Posterior cingulate gyrus (tissue), 11 donors: Measurements from ENCODE around the gene MYADM.

ENCODE experiments used
- DNase-seq, 10 donors: peaks; one replicate each; pipeline versions ENCODE4 v3.0.0 to v3.0.0-alpha.2; 2020 to 2021; ENCODE audit warnings: mixed read lengths in 3 of 10
- intact Hi-C: fragments of 100-400 bp; cut with DNase I; formaldehyde crosslinking; loops from one replicate; pipeline ENCODE4 v1.15.1; 2023

MYADM gene

DNA sequence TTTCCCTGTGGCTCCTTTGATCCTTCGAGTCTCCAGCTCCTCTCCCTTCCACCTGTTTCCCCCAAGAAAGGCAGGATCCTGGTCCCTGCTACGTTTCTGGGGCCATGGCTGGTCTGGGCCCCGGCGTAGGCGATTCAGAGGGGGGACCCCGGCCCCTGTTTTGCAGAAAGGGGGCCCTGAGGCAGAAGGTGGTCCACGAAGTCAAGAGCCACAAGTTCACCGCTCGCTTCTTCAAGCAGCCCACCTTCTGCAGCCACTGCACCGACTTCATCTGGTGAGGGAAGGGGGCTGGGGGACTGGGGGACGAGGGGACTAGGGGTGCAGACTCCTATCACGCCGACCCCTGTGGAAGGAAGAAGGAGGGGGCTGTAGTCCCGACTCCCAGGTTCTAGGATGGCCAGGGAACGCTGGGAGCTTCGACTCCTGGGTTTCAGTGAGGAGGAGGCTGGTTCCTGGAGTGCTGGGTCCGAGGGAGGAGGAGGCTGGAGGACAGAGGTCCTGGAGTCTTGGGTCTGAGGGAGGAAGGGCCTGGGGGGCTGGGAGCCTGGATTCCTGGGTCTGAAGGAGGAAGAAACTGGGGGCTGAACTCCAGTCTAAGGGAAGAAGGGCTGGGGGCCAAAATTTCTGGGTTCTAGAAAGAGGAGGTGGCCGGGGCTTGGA, 14.8 kb downstream of the MYADM start:
- intact Hi-C loops = no loop called here
- DNase-seq = peak in 2 of 10 donors; percentile 41 to 53

DNA sequence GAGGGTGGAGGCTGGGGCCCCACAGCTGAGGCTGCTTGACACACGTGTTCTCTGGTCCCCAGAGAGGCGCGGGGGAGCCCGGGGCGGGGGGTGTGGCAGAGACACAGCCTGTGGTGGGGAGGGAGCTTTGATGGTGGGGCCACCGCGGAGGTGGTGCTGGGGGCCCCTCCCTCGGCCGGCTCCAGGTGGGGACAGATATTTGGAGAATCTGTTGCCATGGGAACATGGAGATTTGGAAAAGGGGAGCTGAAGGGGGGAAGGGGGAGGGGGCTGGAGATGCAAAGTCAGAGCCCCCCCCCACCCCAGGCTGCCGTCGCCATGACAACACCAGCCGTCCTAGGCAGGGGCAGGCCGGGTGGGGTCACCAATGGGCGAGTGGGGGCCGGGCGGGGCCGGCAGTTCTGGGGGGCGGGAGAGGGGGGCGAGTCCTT, 15.6 kb downstream of the MYADM start:
- intact Hi-C loops = no loop called here
- DNase-seq = peak in 4 of 10 donors; percentile 47 to 92 (median 86)

DNA sequence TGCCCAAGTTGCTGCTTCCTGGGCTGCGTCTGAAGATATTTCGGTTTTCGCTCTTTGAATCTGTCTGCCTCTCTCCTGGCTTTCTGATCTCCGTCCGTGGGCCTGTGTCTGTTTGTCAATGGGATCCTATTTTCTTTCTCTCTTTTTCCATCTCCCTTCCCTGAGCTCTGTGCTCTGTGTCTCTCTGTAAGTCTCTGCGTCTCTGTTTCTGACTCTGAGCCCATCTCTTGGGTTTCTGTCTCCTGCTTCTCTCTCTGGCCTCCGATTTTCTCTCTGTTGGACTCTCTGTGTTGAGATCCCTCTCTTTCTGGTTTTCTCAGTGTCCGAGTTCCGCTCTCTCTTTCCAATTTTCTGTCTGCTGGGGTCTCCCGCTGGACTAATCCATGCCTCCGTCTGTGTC, 16.1 kb downstream of the MYADM start:
- intact Hi-C loops = no loop called here

DNA sequence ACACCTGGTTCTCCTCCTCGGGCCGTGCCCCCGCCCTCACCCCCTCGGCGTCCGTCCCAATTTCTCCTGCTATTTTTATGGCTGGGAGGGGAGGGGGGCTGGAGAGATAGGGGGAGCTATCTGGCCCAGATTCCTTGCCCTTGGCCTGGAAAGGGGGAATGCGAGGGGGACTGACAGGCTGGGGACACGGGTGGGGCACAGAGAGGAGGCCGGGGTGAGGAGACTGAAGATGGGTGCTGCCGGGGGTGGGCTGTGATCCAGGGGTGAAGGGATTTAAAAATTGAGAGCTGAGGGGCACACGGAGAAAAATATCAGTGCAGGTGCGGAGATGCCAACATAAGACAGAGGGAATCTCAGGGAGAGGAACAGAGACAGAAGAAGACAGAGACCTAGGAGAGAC, 16.6 kb downstream of the MYADM start:
- intact Hi-C loops = no loop called here
- peak in 3 of 10 donors; percentile 43 to 70 (median 59) for DNase-seq

More for the DNA sequence above, 16.1 kb downstream of the MYADM start:
- no peak for DNase-seq

- intact Hi-C loops = no loop called here
Measured at GRCh38 chr19:53885036-53885435, 17.4 kb downstream of the MYADM start.

GRCh38 chr19:53892301-53892980, 24.8 kb downstream of the MYADM start:
- intact Hi-C loops = no loop called here
- peak in 3 of 10 donors; percentile 43 to 73 (median 44) for DNase-seq

More at GRCh38 chr19:53885036-53885435, 17.4 kb downstream of the MYADM start:
- DNase-seq = peak in 3 of 10 donors; percentile 32 to 58 (median 57)

DNA sequence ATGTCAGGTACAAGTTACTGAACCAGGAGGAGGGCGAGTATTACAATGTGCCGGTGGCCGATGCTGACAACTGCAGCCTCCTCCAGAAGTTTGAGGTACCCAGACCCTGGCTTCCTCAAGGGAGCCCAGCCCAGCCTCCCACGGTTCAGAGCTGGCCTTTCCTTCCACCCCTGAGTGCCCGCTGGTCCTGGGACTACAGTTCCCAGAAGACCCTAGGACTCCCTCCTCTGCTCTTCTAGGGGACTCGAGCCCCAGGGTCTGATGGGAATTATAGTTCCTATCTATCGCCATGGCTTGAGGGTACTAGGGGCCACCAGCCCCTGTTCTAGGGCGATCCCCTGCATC, 25.3 kb downstream of the MYADM start:
- intact Hi-C loops = no loop called here
- peak in 3 of 10 donors; percentile 19 to 70 (median 52) for DNase-seq

DNA sequence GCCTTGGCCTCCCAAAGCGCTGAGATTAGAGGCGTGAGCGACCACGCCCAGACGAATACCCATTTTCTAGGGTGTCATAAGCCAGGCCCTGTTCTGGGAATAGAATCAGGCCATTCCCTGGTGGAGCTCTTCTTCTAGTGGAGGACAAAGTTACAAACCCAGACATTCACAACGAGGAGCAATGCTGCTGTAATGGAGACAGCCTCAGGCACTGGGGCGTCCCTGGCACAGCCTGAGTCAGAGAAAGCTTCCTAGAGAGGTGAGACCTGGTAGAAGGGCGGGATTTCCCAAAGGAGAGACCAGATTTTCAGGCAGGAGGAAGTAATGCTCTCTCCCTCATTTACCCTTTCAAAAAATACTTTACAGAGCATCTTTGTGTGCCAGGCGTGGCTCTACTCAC, 27.0 kb downstream of the MYADM start:
- peak in 1 of 10 donors; percentile 34 for DNase-seq
- intact Hi-C loops = no loop called here

GRCh38 chr19:53896682-53897081, 29.0 kb downstream of the MYADM start:
- intact Hi-C loops = no loop called here

GRCh38 chr19:53897459-53897858, 29.8 kb downstream of the MYADM start:
- no peak for DNase-seq
- intact Hi-C loops = no loop called here

More at GRCh38 chr19:53896682-53897081, 29.0 kb downstream of the MYADM start:
- peak in 1 of 10 donors; percentile 14 for DNase-seq

DNA sequence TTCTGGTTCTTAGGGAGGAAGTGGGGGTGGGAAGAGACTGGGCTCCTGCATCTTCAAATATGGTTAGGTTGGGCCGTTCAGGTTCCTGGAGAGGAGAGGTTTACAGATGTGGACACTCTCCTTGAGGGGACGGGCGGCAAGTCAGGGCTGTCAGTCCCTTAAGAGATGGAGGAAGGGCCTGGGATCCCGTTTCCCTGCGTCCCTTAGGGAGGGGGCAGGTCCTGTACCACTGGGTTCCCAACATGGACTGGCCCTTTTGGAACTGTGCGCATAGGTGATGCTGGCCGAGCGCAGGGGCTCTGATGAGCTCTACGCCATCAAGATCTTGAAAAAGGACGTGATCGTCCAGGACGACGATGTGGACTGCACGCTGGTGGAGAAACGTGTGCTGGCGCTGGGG, 30.5 kb downstream of the MYADM start:
- intact Hi-C loops = no loop called here
- peak in 1 of 10 donors; percentile 62 for DNase-seq

- intact Hi-C loops = no loop called here
- peak in 2 of 10 donors; percentile 59 to 81 for DNase-seq
Measured at GRCh38 chr19:53898636-53899341, 31.1 kb downstream of the MYADM start.

GRCh38 chr19:53900191-53900860, 32.6 kb downstream of the MYADM start:
- intact Hi-C loops = no loop called here
- peak in 2 of 10 donors; percentile 67 to 70 for DNase-seq

GRCh38 chr19:53903055-53903680, 35.5 kb downstream of the MYADM start:
- intact Hi-C loops = no loop called here
- DNase-seq = peak in 2 of 10 donors; percentile 14 to 16

- DNase-seq = peak in 1 of 10 donors; percentile 11
- intact Hi-C loops = no loop called here
Measured at GRCh38 chr19:53904909-53905308, 37.2 kb downstream of the MYADM start.

DNA sequence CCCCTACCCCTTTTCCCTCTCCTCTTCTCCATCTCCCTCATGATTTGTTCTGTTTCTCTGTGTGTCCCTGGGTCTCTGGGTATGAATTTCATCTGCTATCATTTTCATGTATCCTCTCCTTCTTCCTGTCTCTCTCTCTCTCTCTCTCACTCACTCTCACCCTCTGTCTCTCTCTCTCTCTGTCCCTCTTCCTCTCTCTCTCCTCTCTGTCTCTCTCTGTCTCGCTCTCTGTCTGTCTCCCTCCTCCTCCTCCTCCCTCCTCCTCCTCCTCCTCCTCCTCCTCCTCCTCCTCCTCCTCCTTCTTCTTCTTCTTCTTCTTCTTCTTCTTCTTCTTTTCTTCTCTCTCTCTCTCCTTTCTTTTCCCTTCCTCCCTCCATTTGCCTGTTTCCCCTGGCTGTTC, 38.1 kb downstream of the MYADM start:
- intact Hi-C loops = loop anchor here (1.0 kb wide), 1 partner anchor 119 kb away; no protein-coding TSS in a partner anchor
- DNase-seq = no peak

DNA sequence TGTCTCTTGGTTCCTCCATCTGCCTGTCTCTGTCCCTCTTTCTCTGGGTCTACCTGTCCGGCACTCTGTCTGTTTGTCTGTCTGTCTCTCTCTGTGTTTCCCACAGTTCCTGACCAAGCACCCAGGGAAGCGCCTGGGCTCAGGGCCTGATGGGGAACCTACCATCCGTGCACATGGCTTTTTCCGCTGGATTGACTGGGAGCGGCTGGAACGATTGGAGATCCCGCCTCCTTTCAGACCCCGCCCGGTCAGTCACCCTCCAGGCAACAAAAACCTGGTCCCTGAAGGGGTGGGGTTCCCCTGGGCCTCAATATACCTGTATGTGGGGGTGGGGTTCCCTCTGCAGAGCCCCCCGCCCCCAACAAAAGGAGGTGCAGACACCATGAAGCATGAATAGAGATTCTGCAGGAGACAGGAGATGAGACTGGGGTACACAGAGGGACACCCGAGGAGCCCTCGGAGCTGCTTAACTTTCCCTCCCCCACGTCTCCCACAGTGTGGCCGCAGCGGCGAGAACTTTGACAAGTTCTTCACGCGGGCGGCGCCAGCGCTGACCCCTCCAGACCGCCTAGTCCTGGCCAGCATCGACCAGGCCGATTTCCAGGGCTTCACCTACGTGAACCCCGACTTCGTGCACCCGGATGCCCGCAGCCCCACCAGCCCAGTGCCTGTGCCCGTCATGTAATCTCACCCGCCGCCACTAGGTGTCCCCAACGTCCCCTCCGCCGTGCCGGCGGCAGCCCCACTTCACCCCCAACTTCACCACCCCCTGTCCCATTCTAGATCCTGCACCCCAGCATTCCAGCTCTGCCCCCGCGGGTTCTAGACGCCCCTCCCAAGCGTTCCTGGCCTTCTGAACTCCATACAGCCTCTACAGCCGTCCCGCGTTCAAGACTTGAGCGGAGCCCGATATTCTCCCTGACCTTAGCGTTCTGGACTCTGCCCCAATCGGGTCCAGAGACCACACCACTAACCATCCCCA, 38.8 kb downstream of the MYADM start:
- peak; percentile 60 to 95 (median 79) for DNase-seq
- intact Hi-C loops = loop anchor here (1.0 kb wide), 1 partner anchor 118 kb away; no protein-coding TSS in a partner anchor

DNA sequence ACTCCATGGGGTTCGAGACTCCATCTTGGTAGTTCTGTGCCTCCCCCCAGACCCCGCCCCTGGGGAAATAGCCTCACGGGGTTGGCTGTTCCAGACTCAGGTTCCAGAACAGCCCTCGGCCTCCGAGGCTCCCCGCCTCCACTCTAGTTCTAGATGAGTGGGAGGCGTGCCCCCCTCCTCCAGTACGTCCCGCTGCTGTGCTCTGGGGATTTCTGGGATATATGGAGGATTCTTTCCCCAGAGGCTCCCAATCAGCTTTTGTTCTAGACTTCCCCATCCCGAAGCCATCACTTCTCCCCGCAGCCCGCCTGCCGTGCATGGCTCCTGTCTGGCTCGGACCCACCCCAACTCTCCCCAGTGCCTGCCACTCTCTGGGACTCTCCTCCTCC, 39.5 kb downstream of the MYADM start:
- intact Hi-C loops = no loop called here
- DNase-seq = peak in 4 of 10 donors; percentile 23 to 87 (median 82)

DNA sequence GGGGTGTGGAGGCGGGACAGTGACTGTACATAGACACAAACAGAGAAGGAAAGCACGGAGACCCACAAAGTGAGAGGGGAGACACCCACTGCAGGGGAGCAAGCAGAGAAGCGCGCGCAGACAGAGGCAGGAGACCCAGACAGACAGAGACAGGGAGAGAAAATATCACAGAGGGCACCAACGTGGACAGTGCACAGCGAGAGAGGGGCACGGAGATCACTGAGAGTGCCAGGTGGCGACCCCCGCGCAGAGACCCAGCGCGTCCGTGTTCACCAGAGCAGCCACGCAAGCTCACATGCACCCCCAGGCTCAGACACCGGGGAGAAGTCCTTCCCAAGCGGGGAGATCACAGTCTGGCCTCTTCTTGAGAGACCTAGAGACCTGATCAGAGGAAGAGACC, 40.0 kb downstream of the MYADM start:
- peak in 2 of 10 donors; percentile 6 to 83 for DNase-seq
- intact Hi-C loops = loop anchor here (1.0 kb wide), 1 partner anchor 70 kb away; no protein-coding TSS in a partner anchor
